ENCODE measurements around the gene TCEAL4.

DNA sequence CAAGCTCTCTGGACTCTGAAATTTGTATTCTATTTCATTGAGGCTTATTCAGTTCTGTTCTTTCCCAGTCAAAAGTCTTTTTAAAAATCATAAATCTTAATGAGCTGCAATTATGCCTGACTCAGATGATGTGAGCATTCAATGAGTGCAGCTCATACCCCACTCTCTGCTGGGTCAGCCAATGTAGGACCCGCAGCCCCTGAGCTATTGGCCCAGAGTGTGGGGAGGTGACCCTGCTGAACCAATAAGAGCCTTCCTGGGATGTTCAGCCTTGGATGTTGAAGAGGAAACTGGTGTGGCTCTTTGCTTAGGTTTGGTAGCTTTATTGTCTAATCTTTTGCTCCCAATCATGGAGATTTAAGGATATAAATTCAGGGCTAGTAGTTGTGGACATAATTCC, 12.1 kb upstream of the TCEAL4 start:
- no peak for TF ChIP-seq EZH2phosphoT487 (IDR thresholded peaks at IDR 0.05; ENCODE audit: unreplicated experiment)
- no peak for TF ChIP-seq ETS1 (IDR thresholded peaks at IDR 0.05)
- no peak for TF ChIP-seq EZH2 (IDR thresholded peaks at IDR 0.05; ENCODE audit: low read depth, unreplicated experiment)
- TF ChIP-seq, protein P1, sequence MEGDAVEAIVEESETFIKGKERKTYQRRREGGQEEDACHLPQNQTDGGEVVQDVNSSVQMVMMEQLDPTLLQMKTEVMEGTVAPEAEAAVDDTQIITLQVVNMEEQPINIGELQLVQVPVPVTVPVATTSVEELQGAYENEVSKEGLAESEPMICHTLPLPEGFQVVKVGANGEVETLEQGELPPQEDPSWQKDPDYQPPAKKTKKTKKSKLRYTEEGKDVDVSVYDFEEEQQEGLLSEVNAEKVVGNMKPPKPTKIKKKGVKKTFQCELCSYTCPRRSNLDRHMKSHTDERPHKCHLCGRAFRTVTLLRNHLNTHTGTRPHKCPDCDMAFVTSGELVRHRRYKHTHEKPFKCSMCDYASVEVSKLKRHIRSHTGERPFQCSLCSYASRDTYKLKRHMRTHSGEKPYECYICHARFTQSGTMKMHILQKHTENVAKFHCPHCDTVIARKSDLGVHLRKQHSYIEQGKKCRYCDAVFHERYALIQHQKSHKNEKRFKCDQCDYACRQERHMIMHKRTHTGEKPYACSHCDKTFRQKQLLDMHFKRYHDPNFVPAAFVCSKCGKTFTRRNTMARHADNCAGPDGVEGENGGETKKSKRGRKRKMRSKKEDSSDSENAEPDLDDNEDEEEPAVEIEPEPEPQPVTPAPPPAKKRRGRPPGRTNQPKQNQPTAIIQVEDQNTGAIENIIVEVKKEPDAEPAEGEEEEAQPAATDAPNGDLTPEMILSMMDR (conservative IDR thresholded peaks at IDR 0.05; ENCODE audit: low read depth in 2 of 2), result no peak
- TF ChIP-seq CREB1 (CRISPR knock-in tag; IDR thresholded peaks at IDR 0.05; ENCODE audit: low read depth), result no peak
- no peak for TF ChIP-seq POLR2AphosphoS5 (IDR thresholded peaks at IDR 0.05; ENCODE audit: low read depth)
- no peak for TF ChIP-seq NANOG (IDR thresholded peaks at IDR 0.05; ENCODE audit: borderline replicate concordance)
- no peak for TF ChIP-seq ZNF114 (CRISPR knock-in tag; IDR thresholded peaks at IDR 0.05)
- no peak for TF ChIP-seq REST (IDR thresholded peaks at IDR 0.05; ENCODE audit: unreplicated experiment)
- no peak for TF ChIP-seq JUNB (IDR thresholded peaks at IDR 0.05; ENCODE audit: unreplicated experiment)
- TF ChIP-seq STAT1 (IDR thresholded peaks at IDR 0.05; ENCODE audit: unreplicated experiment), result no peak
- no peak for TF ChIP-seq ZNF462 (CRISPR knock-in tag; IDR thresholded peaks at IDR 0.05)

All from GM23338 (cell line).